Measurements from ENCODE around the gene TENM3. TPM values are rescaled to one million over a fixed set of nuclear protein-coding genes. Genes with fewer than 3 reads are reported as not detected.

TENM3 gene
- total and polyA plus RNA-seq, 12 donors = 2.6 to 54.4 (median 42.8) TPM

DNA sequence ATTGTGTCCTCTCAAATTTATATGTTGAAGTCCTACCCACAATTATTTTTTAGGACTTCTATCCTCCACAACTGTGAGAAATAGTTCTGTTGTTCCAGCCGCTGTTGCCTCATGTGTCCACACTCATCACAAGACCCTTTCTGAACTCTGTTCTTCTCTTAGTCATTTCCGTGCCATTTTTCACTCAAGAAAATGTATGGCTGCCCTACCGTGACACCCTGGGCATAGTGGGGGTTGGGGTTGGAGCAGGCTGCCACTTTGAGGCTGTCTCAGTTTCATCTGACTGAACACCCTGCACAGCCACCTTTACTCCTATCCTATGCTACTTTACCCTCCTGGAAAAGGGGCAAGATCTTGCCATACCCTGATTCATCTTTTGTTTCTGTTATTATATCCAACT is 319.1 kb downstream of the TENM3 start:
- Histone ChIP-seq H3K27ac (no peak overlapping the region), H3K9me3 (replicated peaks in 1 of 3) (no peaks in the 10 kb centered on the region), H3K36me3 (replicated peaks in 1 of 2) (no peaks in the 10 kb centered on the region), H3K4me3 (no peak overlapping the region), H3K4me1 (replicated peaks in 1 of 2) (no peaks in the 10 kb centered on the region), H3K27me3 (no peaks in the 10 kb centered on the region)
- DNase-seq = no peak
- 85 to 93% (median 90%) methylated on average over 3 of the region's 3 CpGs for WGBS, 4 donors
- TF ChIP-seq, protein P1, sequence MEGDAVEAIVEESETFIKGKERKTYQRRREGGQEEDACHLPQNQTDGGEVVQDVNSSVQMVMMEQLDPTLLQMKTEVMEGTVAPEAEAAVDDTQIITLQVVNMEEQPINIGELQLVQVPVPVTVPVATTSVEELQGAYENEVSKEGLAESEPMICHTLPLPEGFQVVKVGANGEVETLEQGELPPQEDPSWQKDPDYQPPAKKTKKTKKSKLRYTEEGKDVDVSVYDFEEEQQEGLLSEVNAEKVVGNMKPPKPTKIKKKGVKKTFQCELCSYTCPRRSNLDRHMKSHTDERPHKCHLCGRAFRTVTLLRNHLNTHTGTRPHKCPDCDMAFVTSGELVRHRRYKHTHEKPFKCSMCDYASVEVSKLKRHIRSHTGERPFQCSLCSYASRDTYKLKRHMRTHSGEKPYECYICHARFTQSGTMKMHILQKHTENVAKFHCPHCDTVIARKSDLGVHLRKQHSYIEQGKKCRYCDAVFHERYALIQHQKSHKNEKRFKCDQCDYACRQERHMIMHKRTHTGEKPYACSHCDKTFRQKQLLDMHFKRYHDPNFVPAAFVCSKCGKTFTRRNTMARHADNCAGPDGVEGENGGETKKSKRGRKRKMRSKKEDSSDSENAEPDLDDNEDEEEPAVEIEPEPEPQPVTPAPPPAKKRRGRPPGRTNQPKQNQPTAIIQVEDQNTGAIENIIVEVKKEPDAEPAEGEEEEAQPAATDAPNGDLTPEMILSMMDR (IDR thresholded peaks at IDR 0.05) = no peak
- TF ChIP-seq POLR2A (IDR thresholded peaks at IDR 0.05) = no peak
- intact Hi-C loops (cut with DNase I) = no loop called here

- no peak for DNase-seq
- no peak for TF ChIP-seq POLR2A (IDR thresholded peaks at IDR 0.05)
- TF ChIP-seq, protein P1 (IDR thresholded peaks at IDR 0.05) = no peak
- no peaks in the 10 kb centered on the region for H3K27me3 ChIP-seq
- H3K36me3 ChIP-seq (replicated peaks in 1 of 2) = no peaks in the 10 kb centered on the region
- no peaks in the 10 kb centered on the region for H3K9me3 ChIP-seq (replicated peaks in 1 of 3)
- intact Hi-C loops (cut with DNase I) = no loop called here
- no peak overlapping the region for H3K27ac ChIP-seq
- H3K4me3 ChIP-seq = no peak overlapping the region
- 76 to 89% (median 81%) methylated on average over 4 of the region's 4 CpGs for WGBS, 4 donors
- H3K4me1 ChIP-seq (replicated peaks in 1 of 2) = no peaks in the 10 kb centered on the region
Measured at GRCh38 chr4:182564724-182565369, 321.6 kb downstream of the TENM3 start.

GRCh38 chr4:182567119-182567518 is 323.9 kb downstream of the TENM3 start:
- intact Hi-C loops (cut with DNase I) = no loop called here

GRCh38 chr4:182569561-182569960 is 326.4 kb downstream of the TENM3 start:
- no peak overlapping the region for H3K27ac ChIP-seq
- H3K36me3 ChIP-seq (replicated peaks in 1 of 2) = no peaks in the 10 kb centered on the region
- TF ChIP-seq, protein P1 (IDR thresholded peaks at IDR 0.05) = no peak
- no peak for TF ChIP-seq POLR2A (IDR thresholded peaks at IDR 0.05)
- H3K9me3 ChIP-seq (replicated peaks in 1 of 3) = no peaks in the 10 kb centered on the region
- 92 to 94% (median 93%) methylated on average over 4 of the region's 4 CpGs for WGBS, 4 donors
- H3K27me3 ChIP-seq = no peaks in the 10 kb centered on the region
- H3K4me3 ChIP-seq = no peak overlapping the region
- intact Hi-C loops (cut with DNase I) = no loop called here
- DNase-seq = no peak
- H3K4me1 ChIP-seq (replicated peaks in 1 of 2) = no peaks in the 10 kb centered on the region

More at GRCh38 chr4:182567119-182567518, 323.9 kb downstream of the TENM3 start:
- no peak overlapping the region for H3K4me3 ChIP-seq
- no peak overlapping the region for H3K27ac ChIP-seq
- TF ChIP-seq, protein P1 (IDR thresholded peaks at IDR 0.05) = no peak
- no peak for TF ChIP-seq POLR2A (IDR thresholded peaks at IDR 0.05)
- H3K9me3 ChIP-seq (replicated peaks in 1 of 3) = no peaks in the 10 kb centered on the region
- 76 to 82% (median 80%) methylated on average over 6 of the region's 6 CpGs for WGBS, 4 donors
- DNase-seq = no peak
- H3K36me3 ChIP-seq (replicated peaks in 1 of 2) = no peaks in the 10 kb centered on the region
- no peaks in the 10 kb centered on the region for H3K27me3 ChIP-seq
- no peaks in the 10 kb centered on the region for H3K4me1 ChIP-seq (replicated peaks in 1 of 2)

All from adrenal gland (tissue), 12 donors.